NB4 (cell line): ENCODE data around the gene HNF1A.

Experiments
- CTCF ChIP-seq: IDR thresholded peaks from one replicate; pipeline ENCODE4 v1.5.1; 2012; ENCODE audit warnings: low read depth, low read length
- MYC ChIP-seq: IDR thresholded peaks from 2 replicates; pipeline ENCODE4 v1.6.1; 2011; ENCODE audit warnings: low read depth, low read length
- POLR2A ChIP-seq: IDR thresholded peaks from 2 replicates; pipeline ENCODE4 v1.6.1; 2011; ENCODE audit warnings: mild to moderate bottlenecking; ENCODE audit not compliant: insufficient read length; ENCODE audit errors: extremely low read depth

GRCh38 chr12:120950807-120951206 is 27.5 kb upstream of the HNF1A start:
- TF ChIP-seq CTCF (no peak), MYC (no peak), POLR2A (no peak)
